GM21515 (cell line): ENCODE data around the gene FOSB.

ENCODE experiments used
- ATAC-seq: cut with Tn5 transposase; IDR thresholded peaks from one replicate; pipeline ENCODE4 v1.9.1; 2021; ENCODE audit not compliant: unreplicated experiment

FOSB gene

GRCh38 chr19:45442408-45442777 lies 25.4 kb upstream of the FOSB start:
- no peak for ATAC-seq

GRCh38 chr19:45442778-45443461 lies 24.9 kb upstream of the FOSB start:
- ATAC-seq, result no peak

GRCh38 chr19:45443462-45444317 lies 24.1 kb upstream of the FOSB start:
- no peak for ATAC-seq

- peak; percentile 36 for ATAC-seq
These were observed 23.3 kb upstream of the FOSB start for GRCh38 chr19:45444318-45445041.

GRCh38 chr19:45445139-45445538 lies 22.7 kb upstream of the FOSB start:
- ATAC-seq, result no peak

- ATAC-seq, result no peak
These were observed 21.5 kb upstream of the FOSB start for GRCh38 chr19:45446295-45446694.

- ATAC-seq, result no peak
These were observed 20.9 kb upstream of the FOSB start for GRCh38 chr19:45446944-45447343.

GRCh38 chr19:45448425-45448756 lies 19.4 kb upstream of the FOSB start:
- ATAC-seq, result no peak

- no peak for ATAC-seq
These were observed 18.9 kb upstream of the FOSB start for GRCh38 chr19:45448887-45449299.

- ATAC-seq, result no peak
These were observed 17.8 kb upstream of the FOSB start for GRCh38 chr19:45450012-45450333.

GRCh38 chr19:45451131-45451849 lies 16.5 kb upstream of the FOSB start:
- ATAC-seq, result peak; percentile 14

- no peak for ATAC-seq
These were observed 15.9 kb upstream of the FOSB start for GRCh38 chr19:45451850-45452387.

- ATAC-seq, result no peak
These were observed 11.9 kb upstream of the FOSB start for GRCh38 chr19:45455707-45456499.

GRCh38 chr19:45456500-45456815 lies 11.3 kb upstream of the FOSB start:
- ATAC-seq, result no peak

- no peak for ATAC-seq
These were observed 10.0 kb upstream of the FOSB start for GRCh38 chr19:45457776-45458175.

GRCh38 chr19:45460807-45461347 lies 6.9 kb upstream of the FOSB start:
- no peak for ATAC-seq

GRCh38 chr19:45462174-45462573 lies 5.6 kb upstream of the FOSB start:
- ATAC-seq, result no peak

GRCh38 chr19:45463241-45463640 lies 4.6 kb upstream of the FOSB start:
- ATAC-seq, result no peak

GRCh38 chr19:45464274-45464673 lies 3.5 kb upstream of the FOSB start:
- ATAC-seq, result no peak

- no peak for ATAC-seq
These were observed 2.8 kb upstream of the FOSB start for GRCh38 chr19:45464852-45465441.
